HG03460 (cell line): Measurements from ENCODE around the gene TMEM234.

Experiments
- ATAC-seq: cut with Tn5 transposase; IDR thresholded peaks from one replicate; pipeline ENCODE4 v1.9.1; 2021; ENCODE audit not compliant: unreplicated experiment

TMEM234 gene

DNA sequence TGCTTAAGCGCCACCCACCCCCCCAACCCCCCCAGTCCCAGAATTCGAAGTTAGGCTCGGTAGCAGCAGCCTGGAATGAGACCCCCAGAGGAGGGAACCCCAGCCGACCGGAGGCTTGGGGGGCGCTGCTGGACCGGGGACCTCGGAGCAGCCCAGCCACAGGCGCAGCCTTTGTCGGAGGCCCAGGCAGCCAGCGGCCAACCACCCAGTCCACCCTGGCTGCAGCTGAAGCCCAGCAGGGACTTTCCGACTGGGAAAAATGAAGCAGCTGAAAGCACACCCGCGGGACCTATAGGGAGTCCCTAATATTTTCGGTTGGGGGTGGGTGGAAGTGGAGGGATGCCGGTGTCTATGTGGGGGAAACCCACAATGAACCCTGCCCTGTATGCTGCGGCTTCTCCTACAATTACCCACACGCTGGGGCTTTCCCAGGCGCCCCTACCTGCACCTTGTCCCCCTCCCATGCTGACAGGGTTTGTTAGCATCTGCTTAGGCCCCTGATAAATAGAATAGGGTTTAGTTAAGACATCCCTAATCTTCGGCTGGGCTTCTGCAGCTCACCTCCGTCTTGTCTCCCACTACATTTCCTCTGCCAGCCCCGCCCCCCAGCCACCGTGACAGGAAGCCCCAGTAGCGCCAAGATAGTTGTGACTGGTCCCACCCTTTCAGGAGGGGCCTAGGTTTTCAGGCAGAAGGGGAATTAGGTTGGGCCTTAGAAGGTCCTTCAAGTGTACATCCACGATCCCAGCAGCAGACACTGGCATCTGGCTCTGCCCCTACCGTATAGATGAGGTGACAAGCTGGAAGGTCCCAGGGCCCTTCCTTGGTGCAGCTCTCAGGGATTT, 20.9 kb downstream of the TMEM234 start:
- peak; percentile 34 for ATAC-seq

DNA sequence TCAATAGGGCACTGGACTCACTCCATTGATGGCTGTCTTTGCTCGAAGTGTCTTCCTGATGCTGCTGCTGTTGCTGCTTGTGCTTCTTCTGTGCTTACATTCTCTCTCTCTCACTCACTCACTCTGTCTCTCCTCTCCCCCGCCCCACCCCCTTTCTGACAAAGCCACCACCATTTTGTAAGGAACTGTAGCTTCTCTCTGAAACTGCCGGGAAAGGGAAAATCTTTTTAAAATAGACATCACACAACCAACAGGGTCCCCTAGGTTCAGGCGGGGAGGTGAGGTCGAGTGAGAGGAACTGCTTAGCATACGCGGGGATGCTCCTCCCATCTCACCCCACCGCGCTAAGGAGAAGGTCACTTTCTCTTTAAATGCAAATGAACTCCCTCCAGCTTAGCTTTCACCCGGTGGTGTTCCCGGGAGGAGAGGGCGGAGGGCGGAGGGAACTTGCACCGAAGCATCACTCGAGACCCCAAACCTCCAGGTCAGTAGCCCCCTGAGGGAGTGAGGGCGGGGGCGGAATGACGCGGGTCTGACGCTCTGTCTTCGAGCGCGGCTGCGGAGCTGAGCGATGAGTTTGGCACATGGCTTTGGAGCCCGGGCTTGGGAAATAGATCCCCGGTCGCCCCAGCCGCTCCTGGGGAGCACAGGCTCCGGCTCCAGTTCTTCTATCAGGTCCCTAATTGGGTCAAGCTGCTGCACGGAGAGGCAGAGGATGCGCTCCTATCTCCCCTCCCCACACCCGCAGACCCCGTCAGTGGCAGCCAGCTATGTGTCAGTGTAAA, 21.7 kb downstream of the TMEM234 start, which contains the start of gene CCDC28B:
TSS of gene CCDC28B (plus strand) at position 370 of the 785 bp plus-strand sequence. CDS start 1,341 bp downstream, outside the sequence.
- ATAC-seq: no peak

DNA sequence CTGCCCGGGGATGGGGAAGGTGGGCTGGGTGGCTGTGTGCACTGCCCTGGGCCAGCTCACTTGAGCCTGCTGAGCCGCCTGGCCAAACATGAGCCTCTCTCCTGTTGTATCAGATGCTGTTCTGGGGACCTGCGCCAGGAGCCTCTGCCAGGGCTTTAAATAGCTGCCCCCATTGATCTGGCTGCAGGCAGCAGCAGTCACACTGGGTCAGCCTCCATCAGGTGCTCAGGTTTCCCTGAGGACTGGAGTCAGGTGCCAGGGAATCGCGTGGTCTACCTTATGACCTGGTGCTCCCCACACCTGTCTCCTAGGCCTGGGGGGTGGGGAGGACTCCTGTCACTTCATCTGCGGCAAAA, 22.5 kb downstream of the TMEM234 start:
- ATAC-seq: no peak

DNA sequence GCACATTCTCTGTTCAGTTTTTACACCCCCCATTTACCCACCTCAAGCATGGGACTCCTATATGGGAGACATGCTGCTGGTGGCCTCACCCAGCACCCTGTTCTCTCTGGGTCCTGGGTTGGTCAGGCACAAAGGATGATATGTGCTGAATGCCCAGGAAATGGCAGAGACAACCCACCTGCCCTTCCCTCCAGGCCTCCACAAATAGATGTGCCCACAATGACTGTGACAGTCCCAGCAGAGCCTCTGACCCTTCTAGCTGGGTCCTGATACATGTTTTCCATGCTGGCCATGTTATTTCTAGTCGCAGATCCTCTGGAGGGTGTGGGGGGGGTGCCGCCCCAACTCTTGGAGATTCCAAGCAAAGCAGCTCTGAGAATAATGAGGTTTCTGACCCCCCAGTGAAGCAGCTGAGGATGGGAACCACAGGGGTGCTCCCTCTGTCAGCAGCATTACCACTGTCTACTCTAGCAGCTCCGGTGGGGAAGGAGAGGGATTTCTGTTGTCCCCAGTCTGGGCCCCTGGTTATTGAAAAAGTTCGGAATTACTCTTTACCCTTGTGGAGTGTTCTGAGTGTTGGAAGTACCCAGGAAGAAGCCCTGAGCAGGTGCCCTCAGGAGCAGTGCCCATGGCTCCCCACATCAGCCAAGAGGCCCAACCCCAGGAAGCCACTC, 23.0 kb downstream of the TMEM234 start:
- no peak for ATAC-seq

DNA sequence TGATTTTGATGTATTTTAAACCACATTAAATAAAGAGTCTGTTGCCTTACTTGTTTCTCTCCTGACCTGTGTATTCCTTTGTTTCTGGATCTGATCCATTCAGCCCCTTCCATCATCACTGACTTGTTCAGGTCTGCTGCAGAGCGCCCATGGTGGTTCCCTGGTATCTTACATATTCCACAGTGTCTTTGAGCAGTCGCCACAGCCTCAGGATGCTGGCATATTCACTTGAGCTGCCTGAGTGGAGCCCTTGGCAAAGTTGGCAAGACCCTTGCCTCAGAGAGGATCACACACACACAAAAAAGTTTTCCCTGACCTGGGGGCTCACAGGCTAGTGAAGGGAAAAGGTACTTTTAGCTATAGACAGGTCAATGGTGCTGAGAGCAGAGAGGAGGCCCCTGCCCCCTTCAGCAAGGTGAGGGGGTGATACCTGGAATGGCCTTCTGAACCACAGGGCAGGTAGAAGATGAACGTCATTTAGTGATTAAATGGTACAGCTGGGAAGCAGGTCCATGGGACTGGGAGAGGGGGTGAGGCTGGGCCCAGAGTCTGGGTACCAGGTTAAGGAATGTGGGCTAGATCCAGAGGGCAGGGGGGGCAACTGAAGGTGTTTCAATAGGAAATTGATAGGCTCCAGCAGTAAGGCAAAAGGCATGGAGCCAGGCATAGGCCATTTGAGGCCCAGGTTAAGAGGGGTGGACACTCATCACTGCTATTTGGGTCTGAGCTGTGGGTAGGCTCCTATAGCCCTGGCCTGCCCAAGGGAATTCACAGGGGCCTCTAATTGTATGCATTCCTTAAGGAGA, 23.7 kb downstream of the TMEM234 start:
- no peak for ATAC-seq

DNA sequence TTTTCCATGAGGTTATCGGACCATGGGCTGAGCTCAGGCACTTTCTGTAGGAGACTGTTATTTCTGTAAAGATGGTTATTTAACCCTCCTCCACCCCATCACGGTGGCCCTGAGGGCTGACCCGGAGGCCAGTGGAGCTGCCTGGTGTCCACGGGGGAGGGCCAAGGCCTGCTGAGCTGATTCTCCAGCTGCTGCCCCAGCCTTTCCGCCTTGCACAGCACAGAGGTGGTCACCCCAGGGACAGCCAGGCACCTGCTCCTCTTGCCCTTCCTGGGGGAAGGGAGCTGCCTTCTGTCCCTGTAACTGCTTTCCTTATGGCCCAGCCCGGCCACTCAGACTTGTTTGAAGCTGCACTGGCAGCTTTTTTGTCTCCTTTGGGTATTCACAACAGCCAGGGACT, 24.3 kb downstream of the TMEM234 start:
- no peak for ATAC-seq

DNA sequence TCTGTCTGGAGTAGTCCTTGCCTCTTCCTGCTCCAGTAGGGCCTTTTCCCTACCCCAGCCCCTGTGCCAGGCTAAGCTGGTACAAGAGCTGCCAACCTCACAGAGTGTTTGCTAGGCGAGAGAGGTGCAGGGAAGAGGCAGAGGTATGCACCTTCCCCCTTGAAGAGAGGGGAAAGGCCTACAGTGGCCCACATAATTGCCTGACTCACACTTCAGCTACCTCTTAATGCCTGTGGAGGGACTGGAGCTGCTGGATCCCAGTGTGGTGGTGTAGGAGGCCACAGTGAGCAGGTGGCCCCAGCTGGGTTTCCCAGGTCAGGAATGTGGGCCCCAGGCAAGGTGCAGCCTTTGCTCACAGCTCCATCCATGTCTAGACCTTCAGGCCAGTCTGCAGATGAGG, 25.1 kb downstream of the TMEM234 start:
- ATAC-seq: no peak

DNA sequence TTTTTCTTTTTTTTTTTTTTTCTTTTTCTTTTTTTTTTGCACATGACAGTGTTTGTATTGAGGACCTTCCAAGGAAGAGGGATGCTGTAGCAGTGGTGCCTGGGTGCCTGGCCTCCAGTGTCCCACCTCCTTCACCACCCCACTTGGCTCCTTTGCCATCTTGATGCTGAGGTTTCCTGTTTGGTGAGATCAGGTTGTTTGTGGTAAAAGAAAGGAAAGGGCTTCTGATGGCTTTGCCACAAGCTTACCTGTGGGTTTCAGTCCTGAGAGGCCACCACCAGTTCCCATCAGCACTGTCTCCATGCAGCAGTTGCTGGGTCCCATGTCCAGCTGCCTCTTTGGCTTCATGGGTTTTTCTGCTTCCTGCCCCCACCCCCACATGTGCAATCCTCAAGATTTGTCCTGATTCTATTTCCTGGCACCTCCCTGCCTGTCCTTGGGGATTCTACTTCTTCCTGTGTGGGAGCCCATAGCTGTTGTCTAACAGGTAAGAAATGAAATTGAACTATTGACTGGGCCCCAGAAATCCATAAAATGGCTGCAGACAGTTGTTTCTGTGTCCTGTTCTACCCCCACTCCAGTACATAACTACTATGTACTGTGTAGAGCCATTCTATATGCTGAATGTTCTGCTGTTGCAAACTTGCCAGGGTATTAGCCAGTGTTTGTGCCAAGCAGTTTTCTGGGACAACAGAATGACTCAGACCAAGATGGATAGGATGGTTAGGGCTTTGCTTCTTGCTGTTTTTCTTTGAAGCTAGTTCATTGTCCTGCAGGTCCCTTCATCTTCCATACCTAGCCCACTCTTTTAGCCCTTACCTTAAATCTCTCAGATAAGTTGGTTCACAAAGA, 26.0 kb downstream of the TMEM234 start:
- no peak for ATAC-seq

DNA sequence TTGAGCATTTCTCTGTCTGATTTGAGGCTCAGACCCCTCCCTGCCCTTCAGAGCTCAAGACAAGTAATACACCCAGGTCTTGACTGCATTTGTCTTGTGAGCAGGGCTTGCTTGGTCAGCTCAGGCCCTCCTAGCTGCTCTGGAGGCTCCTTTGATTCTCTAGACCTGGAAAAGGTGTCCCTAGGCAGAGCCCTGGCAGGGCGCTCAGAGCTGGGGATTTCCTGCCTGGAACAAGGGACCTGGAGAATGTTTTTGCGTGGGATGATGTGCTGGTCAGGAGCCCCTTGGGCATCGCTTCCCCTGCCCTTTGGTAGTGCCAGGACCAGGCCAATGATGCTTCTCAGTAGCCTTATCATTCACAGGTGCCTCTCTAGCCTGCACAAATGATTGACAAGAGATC, 26.6 kb downstream of the TMEM234 start:
- no peak for ATAC-seq

DNA sequence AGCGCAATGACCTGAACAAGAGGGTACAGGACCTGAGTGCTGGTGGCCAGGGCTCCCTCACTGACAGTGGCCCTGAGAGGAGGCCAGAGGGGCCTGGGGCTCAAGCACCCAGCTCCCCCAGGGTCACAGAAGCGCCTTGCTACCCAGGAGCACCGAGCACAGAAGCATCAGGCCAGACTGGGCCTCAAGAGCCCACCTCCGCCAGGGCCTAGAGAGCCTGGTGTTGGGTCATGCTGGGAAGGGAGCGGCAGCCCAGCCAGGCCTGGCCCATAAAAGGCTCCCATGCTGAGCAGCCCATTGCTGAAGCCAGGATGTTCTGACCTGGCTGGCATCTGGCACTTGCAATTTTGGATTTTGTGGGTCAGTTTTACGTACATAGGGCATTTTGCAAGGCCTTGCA, 27.2 kb downstream of the TMEM234 start:
- no peak for ATAC-seq

DNA sequence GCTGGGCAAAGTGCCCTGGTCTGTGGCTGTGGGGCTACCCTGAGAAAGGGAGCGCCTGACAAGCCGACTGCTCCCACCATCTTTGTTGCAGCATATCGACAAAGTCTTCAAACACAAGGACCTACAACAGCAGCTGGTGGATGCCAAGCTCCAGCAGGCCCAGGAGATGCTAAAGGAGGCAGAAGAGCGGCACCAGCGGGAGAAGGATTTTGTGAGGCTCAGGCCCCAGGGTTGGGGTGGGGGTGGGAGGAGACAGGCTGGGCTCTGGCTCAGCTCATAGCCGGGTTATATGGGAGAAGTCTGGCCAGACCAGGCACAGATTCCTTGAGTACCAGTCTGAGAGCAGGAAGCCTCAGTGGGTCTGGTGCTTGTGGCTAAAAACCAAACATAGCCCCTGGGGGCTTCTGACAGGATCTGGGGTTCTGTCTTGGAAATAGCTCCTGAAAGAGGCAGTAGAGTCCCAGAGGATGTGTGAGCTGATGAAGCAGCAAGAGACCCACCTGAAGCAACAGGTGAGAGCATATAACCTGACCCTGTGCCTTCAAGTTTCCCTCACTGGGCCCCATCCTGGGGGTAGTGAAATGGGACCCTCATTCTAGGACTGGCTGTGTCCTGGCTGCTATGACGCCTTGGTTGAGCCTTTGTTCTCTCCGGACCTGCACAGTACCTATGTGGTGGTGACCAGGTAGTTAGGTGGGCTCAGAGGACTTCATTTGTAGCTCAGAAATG, 29.8 kb downstream of the TMEM234 start:
- no peak for ATAC-seq

DNA sequence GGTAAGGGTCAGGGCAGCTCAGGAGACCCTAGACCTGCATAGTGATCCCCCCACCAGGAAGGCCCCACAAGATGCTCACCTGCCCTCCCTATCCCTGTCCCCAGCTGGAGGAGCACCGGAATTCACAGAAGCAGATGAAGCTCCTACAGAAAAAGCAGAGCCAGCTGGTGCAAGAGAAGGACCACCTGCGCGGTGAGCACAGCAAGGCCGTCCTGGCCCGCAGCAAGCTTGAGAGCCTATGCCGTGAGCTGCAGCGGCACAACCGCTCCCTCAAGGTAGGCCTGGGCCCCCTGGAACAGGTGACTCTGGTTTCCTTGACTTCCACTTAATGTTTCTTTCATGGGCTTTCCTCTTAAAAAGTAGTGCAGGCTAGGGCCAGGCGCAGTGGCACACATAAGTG, 34.3 kb downstream of the TMEM234 start:
- no peak for ATAC-seq

DNA sequence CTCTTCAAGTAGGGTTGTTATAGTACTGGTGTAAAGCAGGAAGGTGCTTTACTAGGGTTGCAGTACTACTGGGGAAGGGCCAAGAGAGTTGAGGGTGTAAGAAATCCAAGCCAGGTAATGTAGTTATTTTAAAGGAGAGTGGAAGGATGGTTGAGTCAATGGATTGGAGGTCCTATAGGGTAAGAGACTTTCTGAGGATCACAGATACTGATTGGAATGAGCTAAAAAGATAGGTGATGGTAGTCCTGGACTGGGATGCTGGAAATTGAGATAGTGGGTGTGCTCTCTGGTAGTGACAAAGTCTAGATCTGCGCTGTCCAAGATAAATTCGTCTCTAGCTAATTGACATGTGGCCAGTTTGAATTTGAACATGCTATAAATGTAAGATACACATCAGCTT, 35.7 kb downstream of the TMEM234 start:
- ATAC-seq: no peak

DNA sequence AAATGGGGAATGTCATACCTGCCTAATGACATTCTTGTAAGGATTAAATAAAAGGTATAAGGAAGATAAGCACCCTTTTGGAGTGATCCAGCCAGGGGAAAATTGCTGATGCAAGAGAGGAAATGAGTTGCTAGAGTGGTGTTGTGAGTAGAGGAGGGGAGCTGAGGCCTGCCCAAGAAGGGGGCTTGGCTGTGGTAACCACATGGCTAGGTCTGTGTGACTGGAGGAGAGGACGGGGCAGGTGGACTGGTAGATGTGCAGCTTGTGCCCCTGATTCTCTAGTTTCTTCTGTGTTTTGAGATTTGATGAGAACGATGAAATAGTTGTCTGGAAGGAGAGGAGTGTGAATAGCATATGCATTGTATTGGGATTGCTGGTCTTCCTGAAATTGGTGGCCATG, 36.1 kb downstream of the TMEM234 start:
- ATAC-seq: no peak

DNA sequence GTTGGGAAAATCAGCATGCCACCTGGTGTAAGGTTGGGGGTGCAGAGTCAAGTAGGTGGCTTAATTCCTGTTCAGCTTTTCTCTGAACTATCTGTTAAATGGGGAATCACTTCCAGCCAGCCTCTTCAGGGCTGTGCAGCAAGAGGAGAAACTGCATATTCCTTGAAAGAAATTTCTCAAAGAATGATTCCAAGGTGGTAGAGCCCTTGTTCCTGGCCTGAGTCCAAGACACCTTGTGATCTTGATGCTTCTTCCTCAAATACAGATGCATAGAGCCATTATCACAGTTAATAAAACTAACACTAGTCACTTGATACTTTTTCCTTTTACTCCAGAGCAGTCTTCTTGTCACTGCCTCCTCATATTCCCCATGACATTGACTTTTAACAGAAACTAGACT, 37.5 kb downstream of the TMEM234 start:
- ATAC-seq: no peak

DNA sequence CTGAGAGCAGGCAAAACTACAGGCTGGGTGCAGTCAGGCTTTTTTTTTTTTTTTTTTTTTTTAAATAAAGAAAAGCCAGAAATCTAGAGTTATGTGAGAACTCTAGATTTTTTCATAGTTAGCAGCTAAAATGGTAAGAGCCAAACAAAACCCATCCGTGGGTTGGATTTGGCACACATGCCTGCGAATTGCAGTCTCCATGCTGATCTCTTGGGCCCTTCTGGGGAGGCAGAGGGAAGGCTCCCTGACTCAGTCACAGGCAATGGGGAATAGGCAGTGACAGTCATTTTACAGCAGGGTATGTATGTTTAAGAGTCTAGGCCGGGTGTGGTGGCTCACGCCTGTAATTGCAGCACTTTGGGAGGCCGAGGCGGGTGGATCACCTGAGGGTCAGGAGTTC, 40.1 kb downstream of the TMEM234 start:
- no peak for ATAC-seq

DNA sequence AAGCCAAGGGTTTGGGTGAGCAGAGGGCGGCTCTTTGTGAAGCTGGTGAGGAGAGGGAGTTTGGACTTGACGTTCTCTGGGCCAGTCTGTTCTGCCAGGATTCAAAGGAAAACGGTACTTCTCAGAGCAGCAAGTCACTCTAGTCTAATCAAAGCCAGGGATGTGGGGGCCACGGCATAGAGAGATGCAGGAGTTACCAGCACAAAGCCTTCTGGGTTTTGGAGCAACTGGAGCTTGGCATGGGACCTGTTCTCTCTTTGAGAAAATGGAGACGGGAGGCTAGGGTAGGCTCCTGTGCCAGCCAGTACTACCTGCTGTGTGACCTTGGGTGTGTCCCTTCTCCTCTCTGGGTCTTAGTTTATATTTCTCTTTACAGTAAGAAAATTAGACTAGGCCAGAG, 40.6 kb downstream of the TMEM234 start:
- no peak for ATAC-seq

DNA sequence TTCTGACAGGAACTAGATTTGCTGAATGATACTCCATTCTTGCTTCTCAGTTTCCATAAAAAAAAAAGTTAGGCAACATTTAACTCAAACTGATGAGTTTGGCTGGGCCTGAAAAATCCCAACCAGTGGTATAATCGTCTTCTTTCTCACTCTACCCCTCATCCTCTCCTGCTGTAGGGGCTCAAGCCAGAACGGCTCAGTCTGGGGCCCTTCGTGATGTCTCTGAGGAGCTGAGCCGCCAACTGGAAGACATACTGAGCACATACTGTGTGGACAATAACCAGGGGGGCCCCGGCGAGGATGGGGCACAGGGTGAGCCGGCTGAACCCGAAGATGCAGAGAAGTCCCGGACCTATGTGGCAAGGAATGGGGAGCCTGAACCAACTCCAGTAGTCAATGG, 41.1 kb downstream of the TMEM234 start:
- no peak for ATAC-seq
